Endodermal cell (in vitro differentiated cells): Measurements from ENCODE around the gene AXL. TPM values are rescaled to one million over a fixed set of nuclear protein-coding genes. Genes with fewer than 3 reads are reported as not detected.
A peak's percentile ranks its signal among the peaks of the same experiment; 100 is the strongest.

Experiments
- DNase-seq: peaks from one replicate; pipeline ENCODE4 v3.0.0-alpha.2; 2017
- H3K27ac ChIP-seq: 2 replicates; pipeline ENCODE4 v1.5.1; 2013; ENCODE audit warnings: mild to moderate bottlenecking, low read depth, low read length, moderate library complexity
- H3K27me3 ChIP-seq: 2 replicates; pipeline ENCODE4 v1.6.1; 2013; ENCODE audit warnings: mild to moderate bottlenecking, low read length, moderate library complexity; ENCODE audit not compliant: insufficient read depth, control insufficient read depth, poor library complexity, severe bottlenecking
- H3K36me3 ChIP-seq: 2 replicates; pipeline ENCODE4 v1.7.0; 2013; ENCODE audit warnings: mild to moderate bottlenecking, low read length, moderate library complexity; ENCODE audit not compliant: control insufficient read depth, insufficient read depth
- H3K4me1 ChIP-seq: one replicate; pipeline ENCODE4 v1.7.0; 2013; ENCODE audit warnings: low read length; ENCODE audit not compliant: control insufficient read depth, insufficient read depth
- H3K4me3 ChIP-seq: 2 replicates; pipeline ENCODE4 v1.5.1; 2013; ENCODE audit warnings: mild to moderate bottlenecking, low read length, moderate library complexity
- H3K9ac ChIP-seq: 2 replicates; pipeline ENCODE4 v1.6.1; 2013; ENCODE audit warnings: mild to moderate bottlenecking, low read length, moderate library complexity; ENCODE audit not compliant: poor library complexity, severe bottlenecking; ENCODE audit errors: extremely low read depth
- H3K9me3 ChIP-seq: 2 replicates; pipeline ENCODE4 v1.6.1; 2013; ENCODE audit warnings: mild to moderate bottlenecking, low read length, moderate library complexity; ENCODE audit not compliant: control insufficient read depth
- H3K27ac Mint-ChIP-seq: 2 replicates; pipeline ENCODE4 v1.8.0; 2020; ENCODE audit warnings: mixed read lengths
- H3K27me3 Mint-ChIP-seq: 2 replicates; pipeline ENCODE4 v1.8.0; 2021; ENCODE audit warnings: mild to moderate bottlenecking, mixed read lengths; ENCODE audit not compliant: insufficient read depth
- H3K36me3 Mint-ChIP-seq: 2 replicates; pipeline ENCODE4 v1.8.0; 2020; ENCODE audit warnings: low read depth, mixed read lengths
- H3K4me1 Mint-ChIP-seq: 2 replicates; pipeline ENCODE4 v1.8.0; 2020; ENCODE audit warnings: mixed read lengths
- H3K4me3 Mint-ChIP-seq: 2 replicates; pipeline ENCODE4 v1.8.0; 2020; ENCODE audit warnings: mild to moderate bottlenecking, moderate library complexity, mixed read lengths
- H3K9me3 Mint-ChIP-seq: 2 replicates; pipeline ENCODE4 v1.8.0; 2020; ENCODE audit warnings: mild to moderate bottlenecking, mixed read lengths
- WGBS, 2 experiments: methylation state at CpG; one replicate each; pipeline versions ENCODE4 v1.1.5 to v1.1.7; 2013; ENCODE audit warnings: missing lambda C conversion rate in 2 of 2, mixed read lengths in 1 of 2; ENCODE audit not compliant: insufficient coverage in 1 of 2, insufficient read length in 1 of 2; 5-methylcytosine and 5-hydroxymethylcytosine counted together
- total RNA-seq, 2 donors: library from RNA; stranded (reverse); fragmentation: NEBNext Ultra II Directional in 1 of 2; extraction: Animal tissue kit (Norgen Biotek cat#: 25700) in 1 of 2; gene quantifications; 2 replicates in 1 of 2; 3 replicates in 1 of 2; pipeline ENCODE4 v1.2.1, GENCODE V29; 2021
- TF ChIP-seq, protein P1 (sequence below): fragments of 200-600 bp; sonication (generic); conservative IDR thresholded peaks from 2 replicates; pipeline ENCODE4 v1.5.0; 2021; ENCODE audit warnings: antibody characterized with exemption, mild to moderate bottlenecking

The AXL gene
- total RNA-seq, 2 donors from 2014 or later: 10.9 to 14.1 TPM

GRCh38 chr19:41261474-41262190 lies 42.6 kb downstream of the AXL start:
- Histone ChIP-seq H3K9me3 (no peaks in the 10 kb centered on the region), H3K4me3 (peak overlapping the region; percentile 94), H3K27me3 (no peaks in the 10 kb centered on the region), H3K36me3 (peaks cover under 1% of the 10 kb centered on the region), H3K9ac (no peak overlapping the region), H3K4me1 (no peaks in the 10 kb centered on the region), H3K27ac (no peak overlapping the region)
- TF ChIP-seq, protein P1, sequence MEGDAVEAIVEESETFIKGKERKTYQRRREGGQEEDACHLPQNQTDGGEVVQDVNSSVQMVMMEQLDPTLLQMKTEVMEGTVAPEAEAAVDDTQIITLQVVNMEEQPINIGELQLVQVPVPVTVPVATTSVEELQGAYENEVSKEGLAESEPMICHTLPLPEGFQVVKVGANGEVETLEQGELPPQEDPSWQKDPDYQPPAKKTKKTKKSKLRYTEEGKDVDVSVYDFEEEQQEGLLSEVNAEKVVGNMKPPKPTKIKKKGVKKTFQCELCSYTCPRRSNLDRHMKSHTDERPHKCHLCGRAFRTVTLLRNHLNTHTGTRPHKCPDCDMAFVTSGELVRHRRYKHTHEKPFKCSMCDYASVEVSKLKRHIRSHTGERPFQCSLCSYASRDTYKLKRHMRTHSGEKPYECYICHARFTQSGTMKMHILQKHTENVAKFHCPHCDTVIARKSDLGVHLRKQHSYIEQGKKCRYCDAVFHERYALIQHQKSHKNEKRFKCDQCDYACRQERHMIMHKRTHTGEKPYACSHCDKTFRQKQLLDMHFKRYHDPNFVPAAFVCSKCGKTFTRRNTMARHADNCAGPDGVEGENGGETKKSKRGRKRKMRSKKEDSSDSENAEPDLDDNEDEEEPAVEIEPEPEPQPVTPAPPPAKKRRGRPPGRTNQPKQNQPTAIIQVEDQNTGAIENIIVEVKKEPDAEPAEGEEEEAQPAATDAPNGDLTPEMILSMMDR: no peak
- Mint-ChIP-seq H3K4me1 (peaks cover 19% of the 10 kb centered on the region), H3K4me3 (peak overlapping the region; percentile 96), H3K27me3 (peaks cover 2% of the 10 kb centered on the region), H3K9me3 (no peaks in the 10 kb centered on the region), H3K27ac (no peak overlapping the region), H3K36me3 (peaks cover 12% of the 10 kb centered on the region)
- no peak for DNase-seq
- WGBS, 2 experiments: 84 to 94% methylated on average over 5 to 10 of the region's 10 CpGs

DNA sequence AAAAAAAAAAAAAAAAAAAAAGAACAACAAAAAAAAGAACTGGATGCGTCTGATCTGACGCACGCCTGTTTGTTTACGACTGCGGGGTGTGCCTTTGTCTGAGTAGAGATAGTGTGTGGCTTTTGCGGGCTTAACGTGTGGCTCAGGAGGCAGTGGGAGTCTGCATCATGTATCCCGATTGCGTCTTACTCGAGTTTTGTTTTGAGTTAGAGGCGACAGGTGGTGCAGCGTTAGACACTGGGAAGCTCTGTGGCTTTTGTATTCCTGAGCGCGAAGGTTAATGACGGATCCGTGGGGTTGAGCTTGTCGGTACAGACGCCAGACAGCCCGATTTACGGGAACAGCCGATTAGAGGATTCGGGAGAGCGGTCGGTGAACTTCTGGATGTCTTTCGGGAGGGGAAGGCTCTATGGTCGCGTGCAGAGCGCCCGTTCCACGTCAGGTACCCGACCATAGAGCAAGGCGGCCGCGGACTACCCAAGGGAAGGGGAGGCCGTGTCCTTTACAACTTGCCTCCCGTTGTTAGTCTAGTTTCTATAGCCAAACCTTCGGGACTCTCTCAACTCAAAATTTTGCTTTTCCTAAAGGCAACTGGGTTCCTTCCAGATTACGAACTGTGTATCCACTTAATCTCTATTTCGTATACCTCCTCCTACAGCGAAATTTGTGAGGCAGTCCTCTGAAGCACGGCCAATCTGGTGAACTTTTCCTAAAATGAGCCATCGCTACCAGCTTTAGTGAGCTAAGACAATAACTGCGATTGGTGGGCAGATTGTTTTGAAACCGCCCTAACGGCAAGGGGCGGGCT lies 44.2 kb downstream of the AXL start:
- H3K4me1 ChIP-seq: peaks cover 6% of the 10 kb centered on the region
- Mint-ChIP-seq H3K27me3 (peaks cover 2% of the 10 kb centered on the region), H3K27ac (peak overlapping the region; percentile 99), H3K36me3 (peaks cover 22% of the 10 kb centered on the region), H3K9me3 (no peaks in the 10 kb centered on the region), H3K4me1 (peaks cover 27% of the 10 kb centered on the region), H3K4me3 (peak overlapping the region; percentile 96)
- WGBS, 2 experiments: 0 to 1% methylated on average over 31 to 46 of the region's 46 CpGs
- H3K27ac ChIP-seq: peak overlapping the region; percentile 94
- no peaks in the 10 kb centered on the region for H3K27me3 ChIP-seq
- DNase-seq: peak; percentile 80
- TF ChIP-seq, protein P1: no peak
- no peaks in the 10 kb centered on the region for H3K9me3 ChIP-seq
- H3K9ac ChIP-seq: peak overlapping the region; percentile 96
- peak overlapping the region; percentile 94 for H3K4me3 ChIP-seq
- peaks cover 16% of the 10 kb centered on the region for H3K36me3 ChIP-seq

DNA sequence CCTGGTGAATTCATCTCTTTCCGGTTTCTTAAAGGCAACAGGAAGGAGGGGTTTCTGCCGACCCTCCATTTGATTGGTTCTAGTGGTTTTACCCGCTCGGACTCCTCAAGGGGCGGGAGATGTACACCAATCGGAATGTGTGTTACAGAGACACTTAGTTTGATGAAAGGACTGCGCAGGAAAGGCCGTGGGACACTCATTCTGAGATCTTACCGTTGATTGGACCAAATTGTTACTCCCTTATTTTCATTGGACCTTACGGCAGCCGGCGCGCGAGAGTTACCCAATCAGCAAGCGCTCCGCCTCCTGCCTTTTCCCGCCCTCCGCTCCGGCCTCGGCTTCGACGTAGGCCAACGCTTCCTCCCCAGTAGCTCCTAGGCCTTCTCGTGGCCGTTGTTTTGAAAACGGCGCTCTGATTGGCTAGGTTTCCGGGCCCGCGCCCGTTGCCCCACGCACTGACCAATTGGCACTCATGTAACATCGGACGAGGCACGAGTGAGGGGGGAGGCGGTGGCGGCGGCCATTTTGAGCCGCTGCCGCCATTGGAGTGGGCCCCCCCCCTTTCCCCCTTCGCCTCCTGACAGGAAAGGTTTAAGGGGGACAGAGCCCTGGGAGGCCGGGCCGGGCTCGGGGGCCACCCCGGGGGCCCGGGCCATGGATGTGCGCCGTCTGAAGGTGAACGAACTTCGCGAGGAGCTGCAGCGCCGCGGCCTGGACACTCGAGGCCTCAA lies 45.0 kb downstream of the AXL start, which contains the start of gene HNRNPUL1:
Gene HNRNPUL1, plus strand, starts transcription at position 523 of the 731 bp plus-strand sequence. Its CDS starts 132 bp downstream, at position 655.
- Mint-ChIP-seq H3K4me3 (peak within 1 kb of the TSS; percentile 96), H3K27me3 (peaks cover 2% of the 10 kb centered on the region), H3K27ac (peak within 1 kb of the TSS; percentile 99), H3K4me1 (peaks cover 27% of the 10 kb centered on the region), H3K9me3 (no peaks in the 10 kb centered on the region), H3K36me3 (peaks cover 24% of the 10 kb centered on the region)
- H3K27me3 ChIP-seq: no peaks in the 10 kb centered on the region
- DNase-seq: peak; percentile 99
- H3K36me3 ChIP-seq: peaks cover 24% of the 10 kb centered on the region
- WGBS, 2 experiments: 0% methylated on average over 16 to 55 of the region's 55 CpGs
- TF ChIP-seq, protein P1: peak; percentile 58
- H3K4me3 ChIP-seq: peak within 1 kb of the TSS; percentile 94
- peak within 1 kb of the TSS; percentile 96 for H3K27ac ChIP-seq
- H3K9ac ChIP-seq: peak within 1 kb of the TSS; percentile 98
- H3K9me3 ChIP-seq: no peaks in the 10 kb centered on the region
- peaks cover 6% of the 10 kb centered on the region for H3K4me1 ChIP-seq
